ENCODE results near the gene MTA1.

MTA1 gene

DNA sequence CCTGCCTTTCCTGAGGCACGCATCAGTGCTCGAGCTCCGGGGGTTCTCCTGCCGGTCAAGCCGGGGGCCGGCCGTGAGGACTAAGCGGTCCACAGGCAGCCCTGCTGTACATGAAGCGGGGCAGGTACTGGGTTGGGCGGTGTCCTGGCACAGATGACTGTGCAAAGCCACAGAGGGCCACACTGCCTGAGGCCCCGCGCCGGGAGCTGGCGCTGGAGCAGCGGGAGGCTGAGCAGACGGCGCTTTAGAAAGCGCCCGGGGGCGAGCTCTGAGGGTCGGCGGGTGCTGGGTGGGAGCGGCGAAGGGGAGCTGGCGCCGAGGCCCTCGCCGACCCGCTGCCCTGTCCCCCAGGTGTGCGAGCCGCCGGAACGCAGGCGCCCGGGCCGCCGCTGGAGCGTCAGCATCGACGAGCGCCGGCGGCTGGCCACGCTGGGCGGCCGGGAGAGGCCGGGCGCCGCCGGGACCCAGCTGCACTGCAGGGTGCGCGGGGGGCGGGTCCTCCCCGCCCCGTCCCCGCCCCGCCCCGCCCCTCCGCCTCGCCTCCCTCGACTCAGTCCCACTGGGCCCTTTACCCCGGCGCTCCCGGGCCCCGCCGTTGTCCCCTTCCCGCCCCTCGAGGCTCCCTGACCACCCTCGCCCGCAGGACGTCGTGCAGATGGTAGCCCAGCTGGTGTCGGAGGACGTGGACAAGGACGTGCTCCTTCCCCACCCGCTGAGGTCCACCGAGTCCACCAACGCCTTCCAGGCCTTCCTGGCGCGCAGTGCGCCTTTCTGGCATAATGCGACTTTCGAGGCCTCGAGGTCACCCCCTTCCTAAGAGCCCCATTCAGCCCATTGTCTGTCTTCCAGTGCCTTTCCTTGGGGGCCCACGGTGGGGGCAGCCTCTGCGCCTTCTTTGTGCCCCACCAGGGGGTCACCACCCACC lies 8.3 kb upstream of the MTA1 start:
- no peak overlapping the region for H3K4me3 ChIP-seq (ENCODE audit: low read depth, low read length)
- DNase-seq (ENCODE audit: low read depth), result no peak
- TF ChIP-seq, protein P1, sequence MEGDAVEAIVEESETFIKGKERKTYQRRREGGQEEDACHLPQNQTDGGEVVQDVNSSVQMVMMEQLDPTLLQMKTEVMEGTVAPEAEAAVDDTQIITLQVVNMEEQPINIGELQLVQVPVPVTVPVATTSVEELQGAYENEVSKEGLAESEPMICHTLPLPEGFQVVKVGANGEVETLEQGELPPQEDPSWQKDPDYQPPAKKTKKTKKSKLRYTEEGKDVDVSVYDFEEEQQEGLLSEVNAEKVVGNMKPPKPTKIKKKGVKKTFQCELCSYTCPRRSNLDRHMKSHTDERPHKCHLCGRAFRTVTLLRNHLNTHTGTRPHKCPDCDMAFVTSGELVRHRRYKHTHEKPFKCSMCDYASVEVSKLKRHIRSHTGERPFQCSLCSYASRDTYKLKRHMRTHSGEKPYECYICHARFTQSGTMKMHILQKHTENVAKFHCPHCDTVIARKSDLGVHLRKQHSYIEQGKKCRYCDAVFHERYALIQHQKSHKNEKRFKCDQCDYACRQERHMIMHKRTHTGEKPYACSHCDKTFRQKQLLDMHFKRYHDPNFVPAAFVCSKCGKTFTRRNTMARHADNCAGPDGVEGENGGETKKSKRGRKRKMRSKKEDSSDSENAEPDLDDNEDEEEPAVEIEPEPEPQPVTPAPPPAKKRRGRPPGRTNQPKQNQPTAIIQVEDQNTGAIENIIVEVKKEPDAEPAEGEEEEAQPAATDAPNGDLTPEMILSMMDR (IDR thresholded peaks at IDR 0.05; ENCODE audit: low read depth, low read length, missing control alignments), result no peak

DNA sequence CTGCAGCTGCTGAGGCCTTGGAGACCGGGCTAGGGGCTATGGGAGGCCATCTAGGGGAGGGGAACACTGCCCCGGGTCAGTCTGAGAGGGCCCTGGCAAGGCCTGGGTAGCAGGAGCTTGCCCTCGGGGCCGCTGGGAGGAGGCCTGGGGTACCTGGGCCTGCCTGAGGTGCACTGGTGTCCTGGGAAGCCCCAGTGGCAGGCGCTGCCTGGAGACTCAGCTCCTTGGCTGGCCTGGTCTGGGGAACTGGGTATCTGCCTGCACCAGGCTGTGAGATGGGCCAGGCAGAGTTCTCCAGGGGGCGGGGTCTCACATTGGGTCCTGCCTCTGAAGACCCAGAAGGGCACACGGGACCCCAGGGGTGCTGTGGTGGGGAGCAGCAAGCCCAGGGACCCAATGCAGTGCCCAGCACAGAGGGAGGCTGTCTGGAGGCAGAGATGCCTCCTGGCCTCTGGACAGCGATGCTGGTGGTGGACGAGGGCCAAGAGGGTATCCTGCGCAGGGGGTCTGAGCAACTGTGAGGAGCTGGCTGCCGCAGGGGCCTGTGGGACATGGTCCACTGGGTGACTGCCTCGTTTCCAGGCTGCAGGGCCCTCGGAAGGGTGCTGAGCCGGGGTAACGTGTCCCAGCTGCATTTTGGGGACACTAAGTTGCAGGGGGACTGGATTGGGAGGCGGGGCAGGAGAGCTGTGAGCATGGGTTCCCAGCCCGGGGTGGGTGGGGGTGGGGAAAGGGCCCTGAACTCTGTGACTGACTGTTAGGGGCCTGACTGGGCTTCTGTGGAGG lies 7.4 kb upstream of the MTA1 start:
- no peak overlapping the region for H3K4me3 ChIP-seq (ENCODE audit: low read depth, low read length)
- TF ChIP-seq, protein P1 (IDR thresholded peaks at IDR 0.05; ENCODE audit: low read depth, low read length, missing control alignments), result no peak
- no peak for DNase-seq (ENCODE audit: low read depth)

DNA sequence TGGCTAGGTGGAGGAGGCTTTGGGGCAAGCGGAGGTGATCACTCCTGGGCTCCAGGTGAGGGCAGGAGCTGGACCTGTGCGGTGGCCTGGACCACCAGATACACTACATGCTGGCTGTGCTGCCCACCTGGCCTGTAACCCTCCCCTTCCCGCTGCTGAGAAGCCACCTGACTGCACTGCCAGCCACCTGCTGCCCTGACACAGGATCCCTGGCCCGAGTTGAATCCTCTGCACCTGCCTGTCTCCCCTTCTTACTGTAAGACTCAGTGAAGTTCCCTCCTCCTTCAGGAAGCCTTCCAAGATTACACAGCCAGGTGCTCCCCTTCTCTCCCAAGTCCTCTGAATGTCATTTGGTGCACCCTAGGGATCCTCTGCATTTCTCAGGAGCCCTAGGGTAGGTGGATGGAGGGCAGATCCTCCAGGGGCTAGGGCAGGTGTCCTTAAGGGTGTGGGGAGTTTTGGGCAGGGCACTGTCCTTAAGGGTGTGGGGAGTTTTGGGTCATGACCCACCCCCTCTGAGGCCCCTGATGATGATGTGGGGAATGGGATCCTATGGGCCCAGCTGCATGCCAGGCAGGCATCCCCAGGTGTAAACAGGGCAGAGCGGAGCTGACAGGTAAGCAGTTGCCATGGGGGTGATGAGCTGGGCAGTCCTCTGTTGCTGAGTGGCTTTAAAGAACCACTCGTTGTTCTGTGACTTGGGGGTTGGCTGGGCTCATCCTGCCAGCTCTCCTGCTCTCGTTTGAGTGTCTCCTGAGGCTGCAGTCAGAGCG lies 6.7 kb upstream of the MTA1 start:
- TF ChIP-seq, protein P1 (IDR thresholded peaks at IDR 0.05; ENCODE audit: low read depth, low read length, missing control alignments), result no peak
- H3K4me3 ChIP-seq (ENCODE audit: low read depth, low read length), result no peak overlapping the region
- no peak for DNase-seq (ENCODE audit: low read depth)

DNA sequence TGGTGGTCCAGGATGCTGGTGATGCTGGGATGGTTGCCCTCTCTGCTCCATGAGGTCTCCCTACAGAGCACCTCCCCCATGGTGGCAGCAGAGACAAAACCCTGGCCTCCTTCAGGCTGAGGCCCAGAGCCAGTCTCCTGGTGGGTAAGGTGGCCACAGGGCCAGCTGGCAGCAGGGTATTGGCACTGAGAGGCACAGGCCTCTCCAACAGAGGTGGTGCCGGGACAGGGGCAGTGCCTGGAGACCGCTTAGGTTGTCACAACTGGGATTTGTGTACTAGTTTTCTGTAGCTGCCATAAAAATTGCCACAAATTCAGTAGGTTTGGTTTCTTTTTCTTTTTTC lies 6.1 kb upstream of the MTA1 start:
- no peak for DNase-seq (ENCODE audit: low read depth)
- H3K4me3 ChIP-seq (ENCODE audit: low read depth, low read length), result no peak overlapping the region
- TF ChIP-seq, protein P1 (IDR thresholded peaks at IDR 0.05; ENCODE audit: low read depth, low read length, missing control alignments), result no peak

DNA sequence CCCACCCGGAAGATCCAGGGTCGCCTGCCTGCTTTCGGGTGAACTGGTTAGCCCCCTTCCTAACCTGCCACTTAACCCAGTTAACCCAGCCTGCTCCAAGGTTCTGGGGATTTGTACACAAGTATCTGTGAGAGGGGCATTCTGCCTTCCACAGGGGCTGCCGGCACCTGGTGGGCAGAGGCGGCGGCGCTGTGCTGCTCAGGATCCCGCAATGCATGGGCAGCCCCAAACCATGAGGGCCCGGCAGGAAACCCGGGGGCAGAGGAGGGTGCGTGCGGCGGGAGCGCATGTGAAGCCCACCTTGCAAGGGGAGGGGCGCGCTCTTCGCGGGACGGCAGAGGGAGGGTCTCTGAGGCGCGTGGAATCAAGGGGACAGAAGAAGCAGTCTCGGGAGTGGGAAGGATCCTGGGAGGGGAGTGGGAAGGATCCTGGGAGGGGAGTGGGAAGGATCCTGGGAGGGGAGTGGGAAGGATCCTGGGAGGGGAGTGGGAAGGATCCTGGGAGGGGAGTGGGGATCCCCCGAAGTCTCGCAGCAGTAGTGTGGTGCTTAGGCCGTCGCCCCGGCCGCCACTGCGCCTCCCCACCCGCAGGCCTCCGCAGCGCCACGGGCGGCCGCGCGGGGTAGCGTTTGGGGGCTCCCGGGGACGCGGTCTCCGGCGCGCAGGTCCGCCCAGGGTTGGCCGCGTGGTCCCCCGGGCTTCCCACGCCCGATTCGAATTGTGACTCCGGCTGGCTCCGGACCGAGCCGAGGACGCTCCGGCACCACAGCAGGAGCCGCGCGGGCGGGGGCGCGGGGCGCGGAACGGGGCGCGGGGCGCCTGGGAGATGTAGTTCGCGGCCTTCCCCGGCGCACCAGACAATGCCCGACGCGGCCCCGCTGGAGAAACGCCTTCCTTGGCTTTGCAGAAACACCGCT lies 4.9 kb upstream of the MTA1 start:
- TF ChIP-seq, protein P1 (IDR thresholded peaks at IDR 0.05; ENCODE audit: low read depth, low read length, missing control alignments), result peak; percentile 65
- H3K4me3 ChIP-seq (ENCODE audit: low read depth, low read length), result peak overlapping the region; percentile 35
- no peak for DNase-seq (ENCODE audit: low read depth)
